ENCODE data around the gene MRPS26. TPM values are rescaled to one million over a fixed set of nuclear protein-coding genes. Genes with fewer than 3 reads are reported as not detected.

The MRPS26 gene
- 77.9 and 80.7 TPM in 2 replicates for total RNA-seq
- long read RNA-seq, transcript MRPS26-201 (4 exons, 1,127 nt) = major isoform, 76 of 79 reads
- long read RNA-seq, partial matches to known transcripts = 3 of 79 reads
- long read RNA-seq, other reads (novel, unspliced or antisense) = 0 of 79 reads

- Mint-ChIP-seq H3K27ac (ENCODE audit: unreplicated experiment) (peak within 1 kb of the TSS; percentile 88), H3K9me3 (no peaks in the 10 kb centered on the region), H3K36me3 (ENCODE audit: low read depth) (peaks cover 23% of the 10 kb centered on the region), H3K27me3 (ENCODE audit: low read depth) (peaks cover 5% of the 10 kb centered on the region), H3K4me1 (peaks cover 20% of the 10 kb centered on the region), H3K4me3 (peak within 1 kb of the TSS; percentile 91)
- TF ChIP-seq CTCF (conservative IDR thresholded peaks at IDR 0.05) = no peak
- DNase-seq (ENCODE audit: low read depth, low spot score) = peak; percentile 84
Observed at GRCh38 chr20:3045816-3046676, at the start of gene MRPS26. TSS of gene MRPS26 (plus strand) at chr20:3046052. CDS start at chr20:3046069, 17 bp downstream.

GRCh38 chr20:2998728-2999127, 47.1 kb upstream of the MRPS26 start:
- Mint-ChIP-seq H3K36me3 (ENCODE audit: low read depth) (peaks cover 4% of the 10 kb centered on the region), H3K4me3 (no peak overlapping the region), H3K27ac (ENCODE audit: unreplicated experiment) (no peak overlapping the region), H3K9me3 (no peaks in the 10 kb centered on the region), H3K27me3 (ENCODE audit: low read depth) (no peaks in the 10 kb centered on the region), H3K4me1 (no peaks in the 10 kb centered on the region)
- DNase-seq (ENCODE audit: low read depth, low spot score) = no peak
- TF ChIP-seq CTCF (conservative IDR thresholded peaks at IDR 0.05) = no peak

- H3K4me3 Mint-ChIP-seq = no peak overlapping the region
- H3K27me3 Mint-ChIP-seq (ENCODE audit: low read depth) = no peaks in the 10 kb centered on the region
- H3K4me1 Mint-ChIP-seq = no peaks in the 10 kb centered on the region
- no peak overlapping the region for H3K27ac Mint-ChIP-seq (ENCODE audit: unreplicated experiment)
- peak; percentile 78 for TF ChIP-seq CTCF (conservative IDR thresholded peaks at IDR 0.05)
- no peak for DNase-seq (ENCODE audit: low read depth, low spot score)
- H3K36me3 Mint-ChIP-seq (ENCODE audit: low read depth) = peaks cover 4% of the 10 kb centered on the region
- no peaks in the 10 kb centered on the region for H3K9me3 Mint-ChIP-seq
Observed at GRCh38 chr20:3000852-3001523, 44.9 kb upstream of the MRPS26 start.

- Mint-ChIP-seq H3K4me3 (no peak overlapping the region), H3K27ac (ENCODE audit: unreplicated experiment) (no peak overlapping the region), H3K4me1 (no peaks in the 10 kb centered on the region), H3K36me3 (ENCODE audit: low read depth) (peaks cover 8% of the 10 kb centered on the region), H3K9me3 (no peaks in the 10 kb centered on the region), H3K27me3 (ENCODE audit: low read depth) (no peaks in the 10 kb centered on the region)
- TF ChIP-seq CTCF (conservative IDR thresholded peaks at IDR 0.05) = no peak
- DNase-seq (ENCODE audit: low read depth, low spot score) = no peak
Observed at GRCh38 chr20:3003416-3003815, 42.4 kb upstream of the MRPS26 start.

GRCh38 chr20:3010985-3011723, 34.7 kb upstream of the MRPS26 start:
- no peak for TF ChIP-seq CTCF (conservative IDR thresholded peaks at IDR 0.05)
- H3K36me3 Mint-ChIP-seq (ENCODE audit: low read depth) = peaks cover 13% of the 10 kb centered on the region
- no peaks in the 10 kb centered on the region for H3K27me3 Mint-ChIP-seq (ENCODE audit: low read depth)
- no peak for DNase-seq (ENCODE audit: low read depth, low spot score)
- H3K4me3 Mint-ChIP-seq = no peak overlapping the region
- no peaks in the 10 kb centered on the region for H3K4me1 Mint-ChIP-seq
- no peaks in the 10 kb centered on the region for H3K9me3 Mint-ChIP-seq
- H3K27ac Mint-ChIP-seq (ENCODE audit: unreplicated experiment) = no peak overlapping the region
